MCF 10A (cell line): ENCODE measurements around the gene COL4A6. TPM values are rescaled to one million over a fixed set of nuclear protein-coding genes. Genes with fewer than 3 reads are reported as not detected.

Experiments used
- BruUV-seq: library from RNA; stranded (reverse); fragments of 400-500 nt; replicated peaks from 2 replicates; lab custom pipeline; 2021; lab: Mats Ljungman, UMichigan
- CTCF ChIA-PET: fragments of 300-600 bp; sonication (Branson Sonifier 250); formaldehyde crosslinking; extraction: SDS; loops from one replicate; lab custom pipeline; 2021; ENCODE audit warnings: antibody characterized with exemption, inconsistent platforms; lab: Yijun Ruan, JAX
- POLR2A ChIA-PET: fragments of 300-600, 350-650 bp; sonication (Branson Sonifier 250); formaldehyde crosslinking; extraction: SDS; loops from one replicate; lab custom pipeline; 2020; ENCODE audit warnings: antibody characterized with exemption, inconsistent platforms; lab: Yijun Ruan, JAX
- DNase-seq: peaks from one replicate; pipeline ENCODE4 v3.0.0-alpha.2; 2018; ENCODE audit not compliant: unreplicated experiment
- H3K27ac Mint-ChIP-seq: one replicate; pipeline ENCODE4 v1.8.0; 2022; ENCODE audit warnings: mild to moderate bottlenecking, low read depth, mixed read lengths; ENCODE audit not compliant: unreplicated experiment
- H3K27me3 Mint-ChIP-seq: one replicate; pipeline ENCODE4 v1.8.0; 2022; ENCODE audit warnings: mixed read lengths; ENCODE audit not compliant: insufficient read depth, unreplicated experiment
- H3K36me3 Mint-ChIP-seq: one replicate; pipeline ENCODE4 v1.8.0; 2022; ENCODE audit warnings: mild to moderate bottlenecking, moderate library complexity, mixed read lengths; ENCODE audit not compliant: insufficient read depth, unreplicated experiment
- H3K4me1 Mint-ChIP-seq: one replicate; pipeline ENCODE4 v1.8.0; 2022; ENCODE audit warnings: mixed read lengths; ENCODE audit not compliant: insufficient read depth, unreplicated experiment
- H3K4me3 Mint-ChIP-seq: one replicate; pipeline ENCODE4 v1.8.0; 2022; ENCODE audit warnings: mild to moderate bottlenecking, moderate library complexity, mixed read lengths; ENCODE audit not compliant: unreplicated experiment
- H3K9me3 Mint-ChIP-seq: one replicate; pipeline ENCODE4 v1.8.0; 2022; ENCODE audit warnings: mixed read lengths; ENCODE audit not compliant: unreplicated experiment
- intact Hi-C: fragments of 100-400 bp; cut with micrococcal nuclease; formaldehyde crosslinking; loops from 2 replicates; pipeline ENCODE4 v1.14.1; 2022
- total RNA-seq: library from RNA; stranded (reverse); gene quantifications from 2 replicates; pipeline ENCODE4 v1.2.3, GENCODE V29; 2022
- TF ChIP-seq, protein P1 (sequence below): fragments of 200-600 bp; IDR thresholded peaks from one replicate; pipeline ENCODE4 v1.8.0; 2022; ENCODE audit warnings: antibody characterized with exemption, mild to moderate bottlenecking; ENCODE audit not compliant: unreplicated experiment

The COL4A6 gene
- total RNA-seq, 1 experiment from 2014 or later: 58.3 TPM

DNA sequence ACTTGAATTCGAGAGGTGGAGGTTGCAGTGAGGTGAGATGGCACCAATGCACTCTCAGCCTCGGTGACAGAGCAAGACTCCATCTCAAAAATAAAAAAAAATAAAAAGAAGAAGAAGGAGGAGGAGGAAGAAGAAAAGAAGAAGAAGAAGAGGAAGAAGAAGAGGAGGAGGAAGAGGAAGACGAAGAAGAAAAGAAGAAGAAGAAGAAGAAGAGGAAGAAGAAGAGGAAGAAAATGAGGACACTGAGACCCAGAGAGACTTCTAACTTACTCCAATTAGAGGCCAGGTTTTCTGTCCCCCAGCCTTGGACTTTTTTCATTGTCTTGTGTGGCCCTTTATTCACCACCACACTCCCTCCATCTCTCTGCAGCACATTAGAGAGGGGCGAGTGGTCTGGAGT lies 276.0 kb downstream of the COL4A6 start:
- H3K36me3 Mint-ChIP-seq: no peaks in the 10 kb centered on the region
- H3K27me3 Mint-ChIP-seq: peaks cover 43% of the 10 kb centered on the region
- no TSS peak for BruUV-seq
- no peak overlapping the region for H3K27ac Mint-ChIP-seq
- TF ChIP-seq, protein P1, sequence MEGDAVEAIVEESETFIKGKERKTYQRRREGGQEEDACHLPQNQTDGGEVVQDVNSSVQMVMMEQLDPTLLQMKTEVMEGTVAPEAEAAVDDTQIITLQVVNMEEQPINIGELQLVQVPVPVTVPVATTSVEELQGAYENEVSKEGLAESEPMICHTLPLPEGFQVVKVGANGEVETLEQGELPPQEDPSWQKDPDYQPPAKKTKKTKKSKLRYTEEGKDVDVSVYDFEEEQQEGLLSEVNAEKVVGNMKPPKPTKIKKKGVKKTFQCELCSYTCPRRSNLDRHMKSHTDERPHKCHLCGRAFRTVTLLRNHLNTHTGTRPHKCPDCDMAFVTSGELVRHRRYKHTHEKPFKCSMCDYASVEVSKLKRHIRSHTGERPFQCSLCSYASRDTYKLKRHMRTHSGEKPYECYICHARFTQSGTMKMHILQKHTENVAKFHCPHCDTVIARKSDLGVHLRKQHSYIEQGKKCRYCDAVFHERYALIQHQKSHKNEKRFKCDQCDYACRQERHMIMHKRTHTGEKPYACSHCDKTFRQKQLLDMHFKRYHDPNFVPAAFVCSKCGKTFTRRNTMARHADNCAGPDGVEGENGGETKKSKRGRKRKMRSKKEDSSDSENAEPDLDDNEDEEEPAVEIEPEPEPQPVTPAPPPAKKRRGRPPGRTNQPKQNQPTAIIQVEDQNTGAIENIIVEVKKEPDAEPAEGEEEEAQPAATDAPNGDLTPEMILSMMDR: no peak
- CTCF ChIA-PET: no interaction called here
- no peak for DNase-seq
- POLR2A ChIA-PET: no interaction called here
- no peaks in the 10 kb centered on the region for H3K4me1 Mint-ChIP-seq
- H3K9me3 Mint-ChIP-seq: no peaks in the 10 kb centered on the region
- H3K4me3 Mint-ChIP-seq: no peak overlapping the region
- intact Hi-C loops: no loop called here

DNA sequence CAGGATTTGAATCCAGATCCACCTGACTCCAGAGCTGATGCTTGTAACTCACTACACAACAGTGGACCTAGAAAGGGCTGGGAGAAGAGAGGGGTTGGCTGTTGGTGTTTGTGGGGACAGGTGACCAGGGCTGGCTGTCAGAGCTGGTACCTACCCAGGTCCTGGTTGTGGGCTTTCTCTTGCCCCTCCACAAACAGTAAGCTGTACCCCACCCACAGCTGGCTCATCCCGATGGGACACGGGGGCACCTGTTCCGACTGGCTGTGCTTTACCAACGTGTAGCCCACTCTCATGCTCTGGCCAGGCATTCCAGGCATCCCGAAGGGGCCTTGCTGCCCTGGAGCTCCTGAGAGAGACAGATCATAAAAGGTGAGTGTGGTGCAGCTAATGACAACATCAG lies 277.9 kb downstream of the COL4A6 start:
- intact Hi-C loops: no loop called here
- no peak overlapping the region for H3K27ac Mint-ChIP-seq

DNA sequence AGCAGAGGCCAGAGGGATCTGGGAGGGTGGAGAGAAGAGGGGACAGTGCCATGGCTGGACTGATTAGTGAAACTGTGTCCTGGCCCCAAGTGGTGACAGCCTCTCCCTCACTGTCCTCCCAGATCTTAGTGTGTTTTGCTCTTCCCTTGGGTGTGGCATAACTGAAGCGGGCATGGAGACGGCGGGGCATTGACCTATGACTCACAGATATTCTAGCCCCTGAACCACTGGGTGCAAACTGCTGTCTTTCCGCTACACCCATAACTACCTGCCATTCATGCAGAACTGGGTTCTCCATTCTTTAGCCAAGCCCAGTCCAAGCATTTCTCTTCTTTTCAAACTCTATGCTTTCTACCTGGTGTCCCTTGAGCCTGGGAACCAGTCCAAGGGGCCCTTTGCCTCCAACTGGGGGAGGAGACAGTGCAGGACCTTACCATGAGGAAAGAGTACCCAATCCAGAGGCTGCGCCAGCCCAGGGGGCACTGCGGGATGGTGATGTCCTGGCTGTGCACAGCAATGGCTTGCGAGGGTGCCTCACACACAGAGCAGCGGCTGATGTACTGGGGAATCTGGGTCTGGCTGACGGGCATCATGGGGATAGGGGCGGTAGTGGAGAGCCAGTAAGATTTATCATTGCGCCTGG lies 279.1 kb downstream of the COL4A6 start:
- ChIA-PET POLR2A (no interaction called here), CTCF (no interaction called here)
- Mint-ChIP-seq H3K9me3 (no peaks in the 10 kb centered on the region), H3K36me3 (no peaks in the 10 kb centered on the region), H3K4me3 (no peak overlapping the region), H3K27me3 (peaks cover 68% of the 10 kb centered on the region), H3K4me1 (no peaks in the 10 kb centered on the region), H3K27ac (no peak overlapping the region)
- DNase-seq: no peak
- BruUV-seq: no TSS peak
- intact Hi-C loops: no loop called here
- TF ChIP-seq, protein P1: no peak

More for the DNA sequence above, 277.9 kb downstream of the COL4A6 start:
- no TSS peak for BruUV-seq
- TF ChIP-seq, protein P1: no peak
- POLR2A ChIA-PET: no interaction called here
- DNase-seq: no peak
- H3K4me3 Mint-ChIP-seq: no peak overlapping the region
- CTCF ChIA-PET: no interaction called here
- no peaks in the 10 kb centered on the region for H3K4me1 Mint-ChIP-seq
- H3K9me3 Mint-ChIP-seq: no peaks in the 10 kb centered on the region
- no peaks in the 10 kb centered on the region for H3K36me3 Mint-ChIP-seq
- H3K27me3 Mint-ChIP-seq: peaks cover 57% of the 10 kb centered on the region

DNA sequence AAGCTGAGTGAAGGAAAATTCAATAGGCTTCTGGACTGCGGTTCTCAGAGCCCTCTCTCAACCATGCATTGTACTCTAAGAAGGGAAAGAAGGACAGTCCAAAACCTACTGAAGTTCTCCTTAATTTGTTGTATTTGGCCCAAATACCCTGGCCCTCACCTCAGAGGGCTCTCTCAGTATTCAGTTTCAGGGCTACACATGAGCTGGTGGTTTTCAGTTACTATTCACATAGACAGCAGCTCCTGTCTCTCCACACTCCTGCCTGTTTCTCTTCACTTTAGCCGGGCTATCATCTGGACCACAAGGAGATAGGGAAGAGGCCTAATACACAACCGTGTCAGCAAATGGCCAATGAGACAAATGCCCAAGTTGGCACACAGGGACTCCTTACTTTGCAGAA lies 280.6 kb downstream of the COL4A6 start:
- Mint-ChIP-seq H3K27me3 (peaks cover 67% of the 10 kb centered on the region), H3K4me3 (no peak overlapping the region), H3K27ac (no peak overlapping the region), H3K4me1 (no peaks in the 10 kb centered on the region), H3K36me3 (no peaks in the 10 kb centered on the region), H3K9me3 (no peaks in the 10 kb centered on the region)
- no TSS peak for BruUV-seq
- intact Hi-C loops: no loop called here
- TF ChIP-seq, protein P1: no peak
- ChIA-PET POLR2A (interaction anchor here (0.7 kb wide), 1 partner anchor 49 kb away, joined by 3 read pairs; no protein-coding TSS in a partner anchor), CTCF (no interaction called here)
- no peak for DNase-seq
